ENCODE results near the gene RAB23. TPM values are rescaled to one million over a fixed set of nuclear protein-coding genes. Genes with fewer than 3 reads are reported as not detected.

The RAB23 gene
- total and polyA plus RNA-seq, 3 donors from 2014 or later = 5.6 to 11.8 (median 6.0) TPM

GRCh38 chr6:57263739-57264138 lies 41.6 kb upstream of the RAB23 start:
- Histone ChIP-seq H3K4me3 (no peak overlapping the region), H3K36me3 (ENCODE audit: low read depth, missing control alignments) (no peaks in the 10 kb centered on the region), H3K27me3 (no peaks in the 10 kb centered on the region), H3K9me3 (no peaks in the 10 kb centered on the region), H3K27ac (no peak overlapping the region), H3K4me1 (no peaks in the 10 kb centered on the region)
- DNase-seq = no peak
- 89 to 100% methylated on average over 2 of the region's 2 CpGs for WGBS, 2 donors
- intact Hi-C loops (cut with DNase I; ENCODE audit: low total_unique reads) = no loop called here
- no peak for TF ChIP-seq POLR2A (IDR thresholded peaks at IDR 0.05)
- TF ChIP-seq CTCF (IDR thresholded peaks at IDR 0.05) = no peak

- WGBS, 2 donors = 56 to 63% methylated on average over 3 of the region's 3 CpGs
- DNase-seq = no peak
- TF ChIP-seq CTCF (IDR thresholded peaks at IDR 0.05) = no peak
- TF ChIP-seq POLR2A (IDR thresholded peaks at IDR 0.05) = no peak
- H3K27ac ChIP-seq = peak overlapping the region in 1 of 2 donors; percentile 21
- H3K4me3 ChIP-seq = no peak overlapping the region
- no peaks in the 10 kb centered on the region for H3K27me3 ChIP-seq
- no peaks in the 10 kb centered on the region for H3K9me3 ChIP-seq
- intact Hi-C loops (cut with DNase I; ENCODE audit: low total_unique reads) = no loop called here
- H3K4me1 ChIP-seq = no peaks in the 10 kb centered on the region
- H3K36me3 ChIP-seq (ENCODE audit: low read depth, missing control alignments) = no peaks in the 10 kb centered on the region
Measured at GRCh38 chr6:57262901-57263694, 41.0 kb upstream of the RAB23 start.

- Histone ChIP-seq H3K36me3 (ENCODE audit: low read depth, missing control alignments) (no peaks in the 10 kb centered on the region), H3K27ac (peak overlapping the region in 1 of 2 donors; percentile 21), H3K4me3 (no peak overlapping the region), H3K27me3 (no peaks in the 10 kb centered on the region), H3K4me1 (no peaks in the 10 kb centered on the region), H3K9me3 (no peaks in the 10 kb centered on the region)
- TF ChIP-seq POLR2A (IDR thresholded peaks at IDR 0.05) = no peak
- intact Hi-C loops (cut with DNase I; ENCODE audit: low total_unique reads) = no loop called here
- WGBS, 2 donors = 38 to 60% methylated on average over 2 of the region's 2 CpGs
- DNase-seq = peak; percentile 88
Measured at GRCh38 chr6:57262488-57262887, 40.4 kb upstream of the RAB23 start.

- H3K27me3 ChIP-seq = no peaks in the 10 kb centered on the region
- no peak for TF ChIP-seq CTCF (IDR thresholded peaks at IDR 0.05)
- TF ChIP-seq POLR2A (IDR thresholded peaks at IDR 0.05) = no peak
- H3K36me3 ChIP-seq (ENCODE audit: low read depth, missing control alignments) = no peaks in the 10 kb centered on the region
- DNase-seq = no peak
- H3K4me1 ChIP-seq = no peaks in the 10 kb centered on the region
- H3K4me3 ChIP-seq = no peak overlapping the region
- 55 to 61% methylated on average over 2 of the region's 2 CpGs for WGBS, 2 donors
- H3K27ac ChIP-seq = peak overlapping the region; percentile 12 to 23
- no peaks in the 10 kb centered on the region for H3K9me3 ChIP-seq
- intact Hi-C loops (cut with DNase I; ENCODE audit: low total_unique reads) = no loop called here
Measured at GRCh38 chr6:57261926-57262325, 39.8 kb upstream of the RAB23 start.

- no peak for DNase-seq
Measured at GRCh38 chr6:57259064-57259463, 37.0 kb upstream of the RAB23 start.

More at GRCh38 chr6:57259064-57259463, 37.0 kb upstream of the RAB23 start:
- Histone ChIP-seq H3K36me3 (ENCODE audit: low read depth, missing control alignments) (no peaks in the 10 kb centered on the region), H3K4me1 (no peaks in the 10 kb centered on the region), H3K27ac (no peak overlapping the region), H3K27me3 (no peaks in the 10 kb centered on the region), H3K4me3 (no peak overlapping the region), H3K9me3 (no peaks in the 10 kb centered on the region)
- WGBS, 2 donors = 73 to 90% methylated on average over 2 of the region's 2 CpGs
- no peak for TF ChIP-seq POLR2A (IDR thresholded peaks at IDR 0.05)
- no peak for TF ChIP-seq CTCF (IDR thresholded peaks at IDR 0.05)
- intact Hi-C loops (cut with DNase I; ENCODE audit: low total_unique reads) = no loop called here
